ENCODE results near the gene FBXL20.

Gene FBXL20

GRCh38 chr17:39217734-39218369 lies 183.6 kb downstream of the FBXL20 start:
- DNase-seq (ENCODE audit: low read depth, low spot score), result no peak
- no peak overlapping the region for H3K4me3 ChIP-seq (ENCODE audit: low read length)

GRCh38 chr17:39213852-39214251 lies 187.6 kb downstream of the FBXL20 start:
- no peak for DNase-seq (ENCODE audit: low read depth, low spot score)
- no peak overlapping the region for H3K4me3 ChIP-seq (ENCODE audit: low read length)

GRCh38 chr17:39212841-39213480 lies 188.5 kb downstream of the FBXL20 start:
- H3K4me3 ChIP-seq (ENCODE audit: low read length), result no peak overlapping the region
- DNase-seq (ENCODE audit: low read depth, low spot score), result no peak

- no peak for DNase-seq (ENCODE audit: low read depth, low spot score)
- no peak overlapping the region for H3K4me3 ChIP-seq (ENCODE audit: low read length)
These were observed 189.1 kb downstream of the FBXL20 start for GRCh38 chr17:39212195-39212810.

GRCh38 chr17:39210093-39210434 lies 191.4 kb downstream of the FBXL20 start:
- H3K4me3 ChIP-seq (ENCODE audit: low read length), result no peak overlapping the region
- DNase-seq (ENCODE audit: low read depth, low spot score), result no peak

GRCh38 chr17:39209317-39210092 lies 191.9 kb downstream of the FBXL20 start:
- DNase-seq (ENCODE audit: low read depth, low spot score), result no peak
- H3K4me3 ChIP-seq (ENCODE audit: low read length), result no peak overlapping the region

GRCh38 chr17:39208893-39209292 lies 192.5 kb downstream of the FBXL20 start:
- no peak overlapping the region for H3K4me3 ChIP-seq (ENCODE audit: low read length)
- peak; percentile 51 for DNase-seq (ENCODE audit: low read depth, low spot score)

- DNase-seq (ENCODE audit: low read depth, low spot score), result no peak
- H3K4me3 ChIP-seq (ENCODE audit: low read length), result no peak overlapping the region
These were observed 193.3 kb downstream of the FBXL20 start for GRCh38 chr17:39208136-39208535.

- no peak for DNase-seq (ENCODE audit: low read depth, low spot score)
- H3K4me3 ChIP-seq (ENCODE audit: low read length), result no peak overlapping the region
These were observed 196.3 kb downstream of the FBXL20 start for GRCh38 chr17:39205112-39205526.

- no peak overlapping the region for H3K4me3 ChIP-seq (ENCODE audit: low read length)
- no peak for DNase-seq (ENCODE audit: low read depth, low spot score)
These were observed 197.2 kb downstream of the FBXL20 start for GRCh38 chr17:39204245-39204644.

Data from Jurkat, Clone E6-1 (cell line).